IMR-90 (cell line): ENCODE data around the gene ATP13A2.

Experiments used
- CEBPB ChIP-seq: IDR thresholded peaks from 2 replicates; pipeline ENCODE4 v1.6.1; 2012; ENCODE audit warnings: low read depth, low read length, improper control_type of control experiment
- CTCF ChIP-seq: conservative IDR thresholded peaks from 2 replicates; pipeline ENCODE4 v1.5.1; 2012; ENCODE audit warnings: mild to moderate bottlenecking, low read depth, low read length, improper control_type of control experiment
- ELK1 ChIP-seq: fragments of 150-350 bp; IDR thresholded peaks from 2 replicates; pipeline ENCODE4 v1.6.1; 2016; ENCODE audit warnings: low read depth, mild to moderate bottlenecking, low read length, moderate library complexity, borderline replicate concordance
- FOS ChIP-seq: fragments of 150-350 bp; IDR thresholded peaks from 2 replicates; pipeline ENCODE4 v1.6.1; 2016; ENCODE audit warnings: low read depth, low read length
- MAZ ChIP-seq: IDR thresholded peaks from 2 replicates; pipeline ENCODE4 v1.6.1; 2012; ENCODE audit warnings: low read depth, mild to moderate bottlenecking, low read length, improper control_type of control experiment, moderate library complexity, borderline replicate concordance
- MXI1 ChIP-seq: IDR thresholded peaks from 2 replicates; pipeline ENCODE4 v1.6.1; 2012; ENCODE audit warnings: low read depth, mild to moderate bottlenecking, low read length, moderate library complexity, borderline replicate concordance
- RAD21 ChIP-seq: IDR thresholded peaks from 2 replicates; pipeline ENCODE4 v1.6.1; 2012; ENCODE audit warnings: low read length, improper control_type of control experiment
- USF2 ChIP-seq: fragments of 150-350 bp; IDR thresholded peaks from 2 replicates; pipeline ENCODE4 v1.6.1; 2017; ENCODE audit warnings: mild to moderate bottlenecking, antibody characterized with exemption, low read length, low read depth

GRCh38 chr1:16967962-16968361, 43.8 kb downstream of the ATP13A2 start:
- no peak for TF ChIP-seq CTCF
- TF ChIP-seq FOS = no peak
- no peak for TF ChIP-seq ELK1
- TF ChIP-seq MAZ = no peak
- no peak for TF ChIP-seq MXI1
- TF ChIP-seq USF2 = no peak
- no peak for TF ChIP-seq CEBPB
- no peak for TF ChIP-seq RAD21
